GM21737 (cell line): Measurements from ENCODE around the gene THOC5.
A peak's percentile ranks its signal among the peaks of the same experiment; 100 is the strongest.
"Not testable (repeated sequence)": the region's sequence is repeated elsewhere in the genome, so short reads cannot be mapped to it uniquely, and the experiment has no call there.

ENCODE experiments used
- ATAC-seq: cut with Tn5 transposase; IDR thresholded peaks from one replicate; pipeline ENCODE4 v1.9.1; 2021; ENCODE audit warnings: mild to moderate bottlenecking, moderate library complexity; ENCODE audit not compliant: unreplicated experiment

Gene THOC5

GRCh38 chr22:29553351-29554224 lies at the start of gene THOC5:
THOC5 (minus strand) TSS chr22:29553757; CDS start chr22:29549147, 4,610 bp downstream.
- peak; percentile 96 for ATAC-seq

GRCh38 chr22:29598684-29599020 lies 45.1 kb upstream of the THOC5 start:
- no peak for ATAC-seq

GRCh38 chr22:29597871-29598683 lies 44.5 kb upstream of the THOC5 start:
- not testable (repeated sequence) for ATAC-seq

GRCh38 chr22:29596408-29596807 lies 42.9 kb upstream of the THOC5 start:
- no peak for ATAC-seq

GRCh38 chr22:29594447-29594846 lies 40.9 kb upstream of the THOC5 start:
- ATAC-seq: not testable (repeated sequence)

- ATAC-seq: no peak
Measured at GRCh38 chr22:29593923-29594322, 40.4 kb upstream of the THOC5 start.

GRCh38 chr22:29587938-29588699 lies 34.6 kb upstream of the THOC5 start:
- ATAC-seq: no peak

- not testable (repeated sequence) for ATAC-seq
Measured at GRCh38 chr22:29586193-29586705, 32.7 kb upstream of the THOC5 start.

GRCh38 chr22:29584975-29585374 lies 31.4 kb upstream of the THOC5 start:
- no peak for ATAC-seq

- ATAC-seq: no peak
Measured at GRCh38 chr22:29581799-29582198, 28.2 kb upstream of the THOC5 start.

GRCh38 chr22:29580200-29580810 lies 26.7 kb upstream of the THOC5 start:
- ATAC-seq: no peak

- ATAC-seq: no peak
Measured at GRCh38 chr22:29578462-29579200, 25.1 kb upstream of the THOC5 start.

GRCh38 chr22:29574762-29575450 lies 21.3 kb upstream of the THOC5 start:
- no peak for ATAC-seq

- no peak for ATAC-seq
Measured at GRCh38 chr22:29570912-29571549, 17.5 kb upstream of the THOC5 start.

- no peak for ATAC-seq
Measured at GRCh38 chr22:29570456-29570855, 16.9 kb upstream of the THOC5 start.

GRCh38 chr22:29569011-29569678 lies 15.6 kb upstream of the THOC5 start:
- ATAC-seq: no peak

GRCh38 chr22:29567338-29567737 lies 13.8 kb upstream of the THOC5 start:
- ATAC-seq: no peak

GRCh38 chr22:29566513-29566912 lies 13.0 kb upstream of the THOC5 start:
- ATAC-seq: not testable (repeated sequence)
